NOMO-1 (cell line): ENCODE results near the gene CDH23.
A peak's percentile ranks its signal among the peaks of the same experiment; 100 is the strongest.

Experiments
- DNase-seq, 2 experiments: peaks; one replicate each; lab custom pipeline; 2025; ENCODE audit not compliant: unreplicated experiment in 2 of 2; lab: John Stamatoyannopoulos, UW

CDH23 gene

GRCh38 chr10:71798308-71798624 is 401.5 kb downstream of the CDH23 start:
- no peak for DNase-seq

GRCh38 chr10:71799112-71799511 is 402.4 kb downstream of the CDH23 start:
- DNase-seq = no peak

GRCh38 chr10:71799608-71800453 is 403.1 kb downstream of the CDH23 start:
- DNase-seq = no peak

- peak; percentile 59 to 88 for DNase-seq
Observed at GRCh38 chr10:71801361-71801760, 404.6 kb downstream of the CDH23 start.

GRCh38 chr10:71802235-71802634 is 405.5 kb downstream of the CDH23 start:
- no peak for DNase-seq

- no peak for DNase-seq
Observed at GRCh38 chr10:71802715-71803488, 406.2 kb downstream of the CDH23 start.

GRCh38 chr10:71804077-71804476 is 407.4 kb downstream of the CDH23 start:
- DNase-seq = peak; percentile 13 to 35

GRCh38 chr10:71805776-71806703 is 409.3 kb downstream of the CDH23 start:
- DNase-seq = no peak

- no peak for DNase-seq
Observed at GRCh38 chr10:71806704-71807556, 410.2 kb downstream of the CDH23 start.

GRCh38 chr10:71807557-71808510 is 411.1 kb downstream of the CDH23 start:
- no peak for DNase-seq

GRCh38 chr10:71809628-71810027 is 412.9 kb downstream of the CDH23 start:
- DNase-seq = no peak

GRCh38 chr10:71810048-71810750 is 413.5 kb downstream of the CDH23 start:
- DNase-seq = no peak

- DNase-seq = no peak
Observed at GRCh38 chr10:71811351-71811750, 414.6 kb downstream of the CDH23 start.

GRCh38 chr10:71812016-71812912 is 415.5 kb downstream of the CDH23 start:
- DNase-seq = peak; percentile 50 to 71

GRCh38 chr10:71812913-71813590 is 416.3 kb downstream of the CDH23 start:
- no peak for DNase-seq

- no peak for DNase-seq
Observed at GRCh38 chr10:71814922-71815411, 418.2 kb downstream of the CDH23 start.
